ENCODE data around the gene COLGALT1. TPM values are rescaled to one million over a fixed set of nuclear protein-coding genes. Genes with fewer than 3 reads are reported as not detected.

COLGALT1 gene
- polyA plus RNA-seq, 3 donors: 66.8 to 176 (median 68.8) TPM

DNA sequence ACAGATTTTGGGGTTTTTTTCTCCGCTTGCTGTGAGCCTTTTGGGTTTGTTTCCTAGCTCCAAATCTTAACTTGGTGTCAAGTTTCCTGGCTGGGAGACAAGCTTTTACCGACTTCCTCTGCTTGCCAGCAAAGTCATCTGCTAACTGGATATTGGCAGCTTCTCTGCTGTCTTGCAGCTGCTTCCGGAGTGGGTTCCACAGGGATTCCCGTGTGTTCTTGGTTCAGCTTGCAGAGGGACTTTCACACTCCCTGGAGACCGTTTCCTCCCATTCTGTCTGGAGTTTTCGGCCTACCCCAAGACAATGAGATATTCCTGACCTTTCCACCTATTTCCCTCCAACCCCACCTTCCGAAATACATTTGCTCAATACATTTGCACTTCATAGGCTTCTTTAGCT, 2.2 kb upstream of the COLGALT1 start:
- Histone ChIP-seq H3K4me2 (replicated peaks; ENCODE audit: extremely low read depth, low read length, poor library complexity, severe bottlenecking) (peak overlapping the region; percentile 8), H3K9me3 (replicated peaks in 1 of 2; ENCODE audit: control insufficient read depth in 1 of 2, insufficient read depth in 1 of 2, low read length in 2 of 2) (no peaks in the 10 kb centered on the region), H3K4me3 (replicated peaks in 1 of 3; ENCODE audit: low read depth in 2 of 3, low read length in 3 of 3) (no peak overlapping the region), H3K27me3 (ENCODE audit: control insufficient read depth in 2 of 2, insufficient read depth in 2 of 2, low read length in 2 of 2) (no peaks in the 10 kb centered on the region), H3K36me3 (replicated peaks in 1 of 2; ENCODE audit: control insufficient read depth in 1 of 2, insufficient read depth in 2 of 2, low read length in 2 of 2) (no peaks in the 10 kb centered on the region), H3K4me1 (ENCODE audit: control insufficient read depth in 1 of 2, insufficient read depth in 2 of 2, low read length in 2 of 2) (peaks cover 33 to 37% of the 10 kb centered on the region in 2 donors), H2AFZ (ENCODE audit: insufficient read depth, low read depth, low read length, poor library complexity, severe bottlenecking) (peak overlapping the region; percentile 23), H3K27ac (ENCODE audit: low read depth in 1 of 2, low read length in 2 of 2) (no peak overlapping the region), H4K20me1 (ENCODE audit: insufficient read depth, low read length) (peaks cover 5% of the 10 kb centered on the region), H3K79me2 (ENCODE audit: insufficient read depth, low read length) (peaks cover 22% of the 10 kb centered on the region), H3K9ac (ENCODE audit: insufficient read depth, low read length, poor library complexity, severe bottlenecking) (no peak overlapping the region)
- peak in 1 of 3 donors; percentile 32 for DNase-seq
- H3K9me3 Mint-ChIP-seq: peaks cover 0 to 2% (median 0%) of the 10 kb centered on the region in 7 donors
- H3K4me1 Mint-ChIP-seq: peaks cover 31% of the 10 kb centered on the region
- peak overlapping the region in 1 of 2 donors; percentile 30 for H3K4me3 Mint-ChIP-seq
- H3K27ac Mint-ChIP-seq: peak overlapping the region in 5 of 7 donors; percentile 15 to 72 (median 32)
- 30% methylated on average over 3 of the region's 7 CpGs for WGBS (ENCODE audit: insufficient coverage)
- intact Hi-C loops (cut with micrococcal nuclease): no loop called here
- H3K27me3 Mint-ChIP-seq (ENCODE audit: low read depth in 3 of 3): peaks cover 0 to 3% (median 0%) of the 10 kb centered on the region in 3 donors
- H3K36me3 Mint-ChIP-seq: peaks cover 0 to 3% of the 10 kb centered on the region in 2 donors
- TF ChIP-seq, protein P1, sequence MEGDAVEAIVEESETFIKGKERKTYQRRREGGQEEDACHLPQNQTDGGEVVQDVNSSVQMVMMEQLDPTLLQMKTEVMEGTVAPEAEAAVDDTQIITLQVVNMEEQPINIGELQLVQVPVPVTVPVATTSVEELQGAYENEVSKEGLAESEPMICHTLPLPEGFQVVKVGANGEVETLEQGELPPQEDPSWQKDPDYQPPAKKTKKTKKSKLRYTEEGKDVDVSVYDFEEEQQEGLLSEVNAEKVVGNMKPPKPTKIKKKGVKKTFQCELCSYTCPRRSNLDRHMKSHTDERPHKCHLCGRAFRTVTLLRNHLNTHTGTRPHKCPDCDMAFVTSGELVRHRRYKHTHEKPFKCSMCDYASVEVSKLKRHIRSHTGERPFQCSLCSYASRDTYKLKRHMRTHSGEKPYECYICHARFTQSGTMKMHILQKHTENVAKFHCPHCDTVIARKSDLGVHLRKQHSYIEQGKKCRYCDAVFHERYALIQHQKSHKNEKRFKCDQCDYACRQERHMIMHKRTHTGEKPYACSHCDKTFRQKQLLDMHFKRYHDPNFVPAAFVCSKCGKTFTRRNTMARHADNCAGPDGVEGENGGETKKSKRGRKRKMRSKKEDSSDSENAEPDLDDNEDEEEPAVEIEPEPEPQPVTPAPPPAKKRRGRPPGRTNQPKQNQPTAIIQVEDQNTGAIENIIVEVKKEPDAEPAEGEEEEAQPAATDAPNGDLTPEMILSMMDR (IDR thresholded peaks at IDR 0.05): no peak

DNA sequence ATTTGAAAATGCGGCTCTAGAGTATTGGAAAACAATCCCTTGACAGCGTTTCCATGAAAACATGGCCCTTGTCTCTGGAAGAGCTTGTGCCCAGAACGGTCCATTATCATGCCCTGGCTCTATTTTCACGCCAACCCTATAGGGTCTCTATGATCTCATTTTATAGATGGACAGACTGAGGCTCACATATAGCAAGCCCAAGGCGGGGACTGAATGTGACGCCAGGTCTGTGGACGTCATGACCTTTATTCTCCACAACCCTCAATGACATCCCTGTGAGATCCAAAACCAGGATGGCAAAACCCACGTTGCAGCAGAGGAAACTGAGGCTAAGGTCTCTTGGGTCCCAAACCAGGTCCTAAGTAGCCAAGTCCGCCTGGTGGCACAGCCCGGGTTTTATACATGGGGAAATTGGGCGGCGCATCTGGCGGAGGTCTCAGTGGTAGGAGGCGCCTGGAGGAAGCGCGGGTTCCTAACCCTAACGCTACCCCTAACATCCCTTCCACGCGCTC, 425 bp upstream of the COLGALT1 start:
- H3K27ac ChIP-seq (ENCODE audit: low read depth in 1 of 2, low read length in 2 of 2): peak overlapping the region; percentile 46 to 61
- H3K27ac Mint-ChIP-seq: peak overlapping the region; percentile 37 to 88 (median 69)
- no peaks in the 10 kb centered on the region for H3K9me3 Mint-ChIP-seq
- peak overlapping the region; percentile 91 for H3K4me2 ChIP-seq (replicated peaks; ENCODE audit: extremely low read depth, low read length, poor library complexity, severe bottlenecking)
- H3K9me3 ChIP-seq (replicated peaks in 1 of 2; ENCODE audit: control insufficient read depth in 1 of 2, insufficient read depth in 1 of 2, low read length in 2 of 2): no peaks in the 10 kb centered on the region
- peak overlapping the region; percentile 7 for H3K9ac ChIP-seq (ENCODE audit: insufficient read depth, low read length, poor library complexity, severe bottlenecking)
- H3K36me3 Mint-ChIP-seq: peaks cover 8 to 21% of the 10 kb centered on the region in 2 donors
- H4K20me1 ChIP-seq (ENCODE audit: insufficient read depth, low read length): peaks cover 9% of the 10 kb centered on the region
- peaks cover 8 to 15% of the 10 kb centered on the region in 2 donors for H3K36me3 ChIP-seq (replicated peaks in 1 of 2; ENCODE audit: control insufficient read depth in 1 of 2, insufficient read depth in 2 of 2, low read length in 2 of 2)
- H3K4me3 Mint-ChIP-seq: peak overlapping the region; percentile 65 to 76
- intact Hi-C loops (cut with micrococcal nuclease): loop anchor here (5.0 kb wide), 1 partner anchor 43 kb away; the partner anchor contains the start of gene PGLS (in 2 of the 2)
- no peaks in the 10 kb centered on the region for H3K27me3 ChIP-seq (ENCODE audit: control insufficient read depth in 2 of 2, insufficient read depth in 2 of 2, low read length in 2 of 2)
- H3K4me1 Mint-ChIP-seq: peaks cover 38% of the 10 kb centered on the region
- peak overlapping the region; percentile 13 to 93 (median 34) for H3K4me3 ChIP-seq (replicated peaks in 1 of 3; ENCODE audit: low read depth in 2 of 3, low read length in 3 of 3)
- 16% methylated on average over 19 of the region's 19 CpGs for WGBS (ENCODE audit: insufficient coverage)
- H3K4me1 ChIP-seq (ENCODE audit: control insufficient read depth in 1 of 2, insufficient read depth in 2 of 2, low read length in 2 of 2): peaks cover 51 to 54% of the 10 kb centered on the region in 2 donors
- H3K27me3 Mint-ChIP-seq (ENCODE audit: low read depth in 3 of 3): peaks cover 0 to 3% (median under 1%) of the 10 kb centered on the region in 3 donors
- TF ChIP-seq, protein P1 (IDR thresholded peaks at IDR 0.05): no peak
- DNase-seq: no peak
- H2AFZ ChIP-seq (ENCODE audit: insufficient read depth, low read depth, low read length, poor library complexity, severe bottlenecking): peak overlapping the region; percentile 80
- H3K79me2 ChIP-seq (ENCODE audit: insufficient read depth, low read length): peaks cover 39% of the 10 kb centered on the region

Data from CD14-positive monocyte (primary cell).